HK-2 (cell line): ENCODE results near the gene ACTG2.

ENCODE experiments used
- DNase-seq: peaks from one replicate; pipeline ENCODE4 v3.0.0-alpha.2; 2018; ENCODE audit not compliant: unreplicated experiment

Gene ACTG2

GRCh38 chr2:73969356-73969755 is 76.5 kb downstream of the ACTG2 start:
- DNase-seq: no peak
